Stimulated activated naive CD8-positive, alpha-beta T cell treated with anti-CD3 and anti-CD28 coated beads, Interleukin-15, Interleukin-2, amounts not matched to agents 100 U/mL and 50 U/mL, for 24 hours (primary cell): ENCODE measurements around the gene C20orf144.

ENCODE experiments used
- ATAC-seq: fragments of 150-1000 bp; cut with Tn5 transposase; one replicate; pipeline ENCODE4 v1.10.0; 2021
- DNase-seq: peaks from one replicate; pipeline ENCODE4 v3.0.0; 2021

The C20orf144 gene

DNA sequence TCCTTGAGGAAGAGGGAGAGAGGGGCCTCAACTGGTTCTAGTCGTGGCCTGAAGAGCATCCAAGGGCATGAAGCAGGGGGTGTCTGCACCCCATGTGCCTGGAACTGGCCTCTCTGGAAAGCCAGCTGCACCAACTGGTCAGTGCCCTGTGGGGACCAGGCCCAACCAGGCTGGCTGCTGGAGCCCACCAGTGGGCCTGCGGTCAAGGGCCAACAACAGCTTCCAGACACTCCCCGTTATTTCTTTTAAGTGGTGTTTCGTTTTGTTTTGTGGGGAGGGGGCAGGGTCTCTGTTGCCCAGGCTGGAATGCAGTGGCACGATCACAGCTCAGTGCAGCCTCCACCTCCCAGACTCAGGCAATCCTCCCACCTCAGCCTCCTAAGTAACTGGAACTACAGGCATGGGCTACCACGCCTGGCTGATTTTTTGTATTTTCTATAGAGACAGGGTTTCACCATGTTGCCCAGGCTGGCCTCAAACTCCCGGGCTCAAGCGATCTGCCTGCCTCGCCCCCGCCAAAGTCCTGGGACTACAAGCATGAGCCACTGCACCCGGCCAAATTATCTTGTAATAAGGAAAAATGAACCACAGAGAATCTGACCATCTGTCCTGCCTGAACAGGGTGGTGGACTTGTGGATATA lies 11.9 kb upstream of the C20orf144 start:
- ATAC-seq = no peak

GRCh38 chr20:33650753-33651561 lies 11.2 kb upstream of the C20orf144 start:
- no peak for ATAC-seq
- DNase-seq = no peak

More for the DNA sequence above, 11.9 kb upstream of the C20orf144 start:
- no peak for DNase-seq

DNA sequence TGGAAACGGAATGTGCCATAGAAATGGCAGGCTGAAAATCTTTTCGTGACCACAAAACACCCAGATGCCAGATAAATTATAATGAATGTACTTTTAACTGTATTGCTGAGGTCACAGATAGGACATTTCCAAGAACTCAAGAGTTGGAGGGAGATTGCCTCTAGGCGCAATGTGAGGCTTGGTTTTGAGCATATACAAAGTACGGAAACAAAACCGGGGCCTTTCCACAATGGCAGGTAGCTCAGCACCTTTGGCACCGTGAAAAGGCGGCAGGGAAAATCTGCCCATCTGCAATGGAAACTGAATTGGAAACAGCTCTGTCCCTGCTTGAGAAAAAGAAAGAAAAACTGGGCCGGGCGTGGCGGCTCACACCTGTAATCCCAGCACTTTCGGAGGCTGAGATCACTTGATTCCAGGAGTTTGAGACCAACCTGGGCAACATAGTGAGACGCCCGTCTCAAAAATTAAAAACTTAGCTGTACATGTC lies 10.5 kb upstream of the C20orf144 start:
- DNase-seq (no peak), ATAC-seq (no peak)

- peak; percentile 40 for ATAC-seq
- peak; percentile 57 for DNase-seq
These were observed 8.8 kb upstream of the C20orf144 start for GRCh38 chr20:33653218-33653899.

DNA sequence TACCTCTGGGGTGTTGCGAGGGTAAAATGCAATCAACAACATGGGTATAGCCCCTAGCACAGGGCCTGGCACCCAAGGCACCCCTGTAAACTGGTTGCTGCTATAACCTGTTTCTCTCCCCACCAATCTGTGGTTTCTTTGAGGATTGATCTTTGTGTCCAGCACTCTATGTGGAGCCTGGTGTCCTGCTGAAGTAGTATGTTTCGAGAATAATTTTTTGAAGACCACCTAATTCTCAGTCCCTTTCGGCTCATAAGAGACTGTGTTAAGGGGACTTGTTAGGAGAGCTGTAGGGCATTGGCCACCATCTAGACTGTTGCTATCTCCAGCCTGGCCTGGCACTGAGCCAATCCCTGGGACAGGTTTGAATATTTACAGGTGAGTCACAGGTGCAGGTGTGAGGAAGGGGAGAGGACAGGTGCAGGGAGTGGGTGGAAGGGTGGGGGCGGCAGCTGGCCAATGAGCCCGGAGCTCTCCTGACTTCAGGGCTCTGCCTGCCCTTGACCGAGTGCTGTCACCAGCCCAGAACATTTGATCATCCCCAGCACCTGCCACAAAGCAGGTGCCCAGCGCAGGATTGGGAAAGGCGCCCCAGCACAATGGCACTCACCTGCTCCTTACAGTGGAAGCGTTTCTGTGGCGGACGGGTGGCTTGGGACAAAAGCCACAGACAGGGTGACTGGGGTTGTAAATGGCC lies 8.1 kb upstream of the C20orf144 start:
- no peak for ATAC-seq
- no peak for DNase-seq

GRCh38 chr20:33654680-33655161 lies 7.4 kb upstream of the C20orf144 start:
- DNase-seq (no peak), ATAC-seq (no peak)

GRCh38 chr20:33655164-33655563 lies 7.0 kb upstream of the C20orf144 start:
- DNase-seq = no peak
- no peak for ATAC-seq

GRCh38 chr20:33656010-33656782 lies 5.9 kb upstream of the C20orf144 start:
- no peak for DNase-seq
- no peak for ATAC-seq

GRCh38 chr20:33656783-33657703 lies 5.1 kb upstream of the C20orf144 start:
- ATAC-seq (no peak), DNase-seq (no peak)

- no peak for DNase-seq
- ATAC-seq = no peak
These were observed 4.4 kb upstream of the C20orf144 start for GRCh38 chr20:33657704-33658095.

DNA sequence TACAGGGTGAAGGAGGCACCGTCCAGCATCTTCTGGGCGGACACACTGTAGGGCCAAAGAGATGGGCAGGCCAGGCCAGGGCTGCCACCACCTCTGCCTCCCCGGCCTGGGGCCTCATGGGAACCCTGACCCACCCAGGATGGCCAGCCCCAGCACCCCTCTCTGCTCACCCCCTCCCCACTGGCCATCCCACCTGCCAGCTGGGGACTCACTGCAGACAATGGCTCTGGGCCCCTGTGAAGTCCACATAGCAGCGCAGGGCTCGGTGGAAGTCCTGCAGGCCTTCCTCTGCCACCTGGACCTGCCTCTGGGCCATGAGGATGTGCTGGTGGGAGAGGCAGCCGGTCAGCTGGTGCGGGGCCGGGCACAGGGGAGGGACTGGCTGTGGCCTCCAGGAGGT lies 3.6 kb upstream of the C20orf144 start:
- ATAC-seq = no peak

GRCh38 chr20:33658929-33659328 lies 3.2 kb upstream of the C20orf144 start:
- no peak for ATAC-seq
- no peak for DNase-seq

More for the DNA sequence above, 3.6 kb upstream of the C20orf144 start:
- no peak for DNase-seq

- DNase-seq = no peak
- ATAC-seq = no peak
These were observed 2.6 kb upstream of the C20orf144 start for GRCh38 chr20:33659341-33660034.

- ATAC-seq (no peak), DNase-seq (no peak)
These were observed 2.0 kb upstream of the C20orf144 start for GRCh38 chr20:33660035-33660684.

- no peak for DNase-seq
- ATAC-seq = no peak
These were observed 1.5 kb upstream of the C20orf144 start for GRCh38 chr20:33660685-33661058.

- ATAC-seq (peak; percentile 63), DNase-seq (peak; percentile 90)
These were observed 1.3 kb downstream of the C20orf144 start for GRCh38 chr20:33663161-33664084.

DNA sequence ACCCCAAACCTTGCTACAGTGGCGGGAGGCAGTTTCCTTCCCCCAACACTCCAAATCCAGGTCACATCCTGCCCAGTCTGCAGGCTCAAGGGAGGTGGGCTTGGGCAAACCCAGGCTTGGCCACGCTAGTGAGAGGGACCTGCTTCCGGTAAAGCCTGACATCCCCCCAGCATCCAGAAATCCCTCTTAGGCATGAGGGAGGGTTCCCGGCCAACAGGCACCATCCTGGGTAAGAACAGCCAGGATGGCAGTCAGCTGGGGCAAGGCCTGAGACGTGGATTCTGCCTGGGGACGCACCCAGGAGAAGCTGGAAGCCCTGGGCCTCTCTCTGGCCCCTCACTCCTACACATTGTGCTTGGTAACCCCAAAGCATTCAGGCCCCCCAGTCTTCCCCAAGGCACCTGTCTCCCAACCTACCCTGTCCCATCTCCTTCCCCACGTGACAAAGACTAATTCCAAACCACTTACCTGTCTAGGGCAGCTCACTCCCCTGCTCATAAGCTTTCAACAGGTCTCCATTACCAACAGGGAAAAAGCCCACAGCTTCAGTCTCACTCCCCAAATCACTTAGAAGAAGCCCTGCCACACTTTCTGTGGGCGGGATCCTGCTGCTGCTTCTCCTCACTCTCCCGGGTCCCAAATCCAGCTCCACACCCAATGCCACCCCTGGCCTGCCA lies 2.1 kb downstream of the C20orf144 start:
- peak; percentile 5 for DNase-seq
- ATAC-seq = no peak
